EL (cell line): ENCODE results near the gene C1RL.
A peak's percentile ranks its signal among the peaks of the same experiment; 100 is the strongest.

Experiments used
- DNase-seq: peaks from one replicate; pipeline ENCODE4 v3.0.0-alpha.2; 2016

C1RL gene

GRCh38 chr12:7108796-7109571, at the start of gene C1RL:
TSS of gene C1RL (minus strand) at chr12:7109214. CDS start at chr12:7109180, 34 bp downstream.
- DNase-seq, result peak; percentile 82

DNA sequence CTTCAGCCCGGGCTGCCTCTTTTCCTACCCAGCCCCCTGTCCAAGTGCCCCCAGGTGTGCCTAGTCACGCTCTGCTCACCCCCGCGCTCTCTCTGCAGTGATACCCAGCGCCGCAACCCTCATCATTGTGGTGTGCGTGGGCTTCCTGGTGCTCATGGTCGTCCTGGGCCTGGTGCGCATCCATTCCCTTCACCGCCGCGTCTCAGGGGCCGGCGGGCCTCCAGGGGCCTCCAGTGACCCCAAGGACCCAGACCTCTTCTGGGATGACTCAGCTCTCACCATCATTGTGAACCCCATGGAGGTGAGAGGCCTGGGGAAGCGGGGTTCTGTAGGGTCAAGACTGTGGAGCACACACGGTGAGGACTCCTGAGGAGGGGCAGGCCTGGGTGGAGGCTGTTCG, 48.4 kb upstream of the C1RL start:
- no peak for DNase-seq

DNA sequence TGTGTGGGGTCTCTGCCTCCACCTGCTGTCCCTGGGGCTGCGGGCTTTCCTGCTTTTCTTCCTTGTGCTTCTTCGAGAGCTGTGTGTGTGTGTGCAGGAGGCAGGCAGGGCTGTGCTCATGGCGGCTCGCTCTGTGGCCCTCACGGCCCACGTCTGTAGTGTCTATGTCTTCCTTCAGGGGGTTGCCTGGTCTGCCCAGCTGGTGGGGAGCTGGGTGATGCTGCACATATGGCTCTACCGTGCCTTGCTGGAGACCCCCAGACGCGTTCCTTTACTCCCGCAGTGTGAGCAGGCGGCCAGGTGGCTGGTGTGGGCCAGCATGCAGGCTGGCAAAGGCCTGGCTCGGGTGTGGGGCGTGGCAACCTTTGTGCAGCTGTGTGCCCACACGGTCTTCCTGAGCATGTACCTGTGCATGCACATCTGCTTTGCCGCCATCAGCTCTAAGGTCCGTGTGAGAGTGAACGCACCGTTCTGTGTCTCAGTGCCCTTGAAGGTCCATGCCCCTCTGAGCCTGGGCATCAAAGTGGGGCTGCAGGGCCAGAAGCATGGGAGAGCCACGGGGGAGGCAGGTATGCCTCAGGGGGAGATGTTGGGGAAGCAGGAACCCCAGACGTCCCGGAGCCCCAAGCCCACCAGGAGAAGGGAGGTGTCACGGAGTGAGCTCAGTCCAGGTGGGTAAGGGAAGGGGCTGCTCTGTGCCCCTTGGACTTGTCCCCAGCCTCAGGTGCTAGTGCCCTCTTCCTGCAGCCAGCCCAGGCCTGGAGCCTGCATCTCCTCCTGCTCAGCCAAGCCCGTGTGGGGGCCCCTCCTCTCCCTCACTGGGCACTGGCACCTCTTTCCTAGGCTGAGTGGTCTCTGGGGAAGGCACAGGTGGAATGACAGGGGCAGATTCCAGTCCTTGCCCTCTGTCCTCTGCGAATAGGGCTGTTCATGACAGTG, 47.5 kb upstream of the C1RL start:
- DNase-seq, result no peak

GRCh38 chr12:7155471-7156034, 46.5 kb upstream of the C1RL start:
- no peak for DNase-seq

- DNase-seq, result no peak
Observed at GRCh38 chr12:7154901-7155470, 46.0 kb upstream of the C1RL start.

GRCh38 chr12:7154042-7154441, 45.0 kb upstream of the C1RL start:
- no peak for DNase-seq

GRCh38 chr12:7152818-7153217, 43.8 kb upstream of the C1RL start:
- no peak for DNase-seq

GRCh38 chr12:7151532-7151931, 42.5 kb upstream of the C1RL start:
- no peak for DNase-seq

DNA sequence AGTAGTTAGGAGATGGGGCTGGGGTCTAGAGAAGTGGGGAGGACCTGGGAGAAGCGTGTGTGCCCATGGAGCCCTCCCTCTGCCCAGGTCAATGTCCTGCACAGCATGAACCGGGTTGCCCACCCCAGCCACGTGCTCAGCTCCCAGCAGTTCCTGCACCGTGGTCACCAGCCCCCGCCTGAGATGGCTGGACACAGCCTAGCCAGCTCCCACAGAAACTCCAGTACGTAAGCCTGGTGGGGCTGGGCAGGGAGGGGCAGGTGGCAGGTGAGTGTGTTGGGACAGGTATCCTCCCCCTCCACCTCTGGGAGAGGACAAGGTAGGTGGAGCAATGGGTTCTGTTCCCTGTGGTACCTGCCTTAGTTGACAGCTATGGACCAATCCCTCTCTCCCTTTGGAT, 41.8 kb upstream of the C1RL start:
- DNase-seq, result no peak

GRCh38 chr12:7150356-7150755, 41.3 kb upstream of the C1RL start:
- no peak for DNase-seq

DNA sequence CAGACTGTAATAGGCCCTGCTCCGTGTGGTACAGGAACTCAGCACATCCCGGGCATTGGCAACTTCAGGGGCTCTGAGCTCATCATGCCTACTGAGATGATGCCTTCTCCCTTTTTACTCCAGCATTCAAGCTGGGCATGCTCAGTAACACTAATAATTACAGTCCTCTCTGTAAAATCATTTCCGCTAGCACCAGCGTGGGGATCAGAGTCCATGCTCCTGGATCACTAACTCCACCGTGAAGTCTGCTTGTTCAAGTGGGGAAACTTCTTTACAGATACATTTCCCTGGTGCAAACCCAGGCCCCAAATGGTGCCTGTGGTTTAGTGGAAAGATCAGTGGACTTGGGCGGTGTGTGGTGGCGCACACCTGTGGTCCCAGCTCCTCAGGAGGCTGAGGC, 37.9 kb upstream of the C1RL start:
- DNase-seq, result no peak

GRCh38 chr12:7146228-7146627, 37.2 kb upstream of the C1RL start:
- peak; percentile 31 for DNase-seq

DNA sequence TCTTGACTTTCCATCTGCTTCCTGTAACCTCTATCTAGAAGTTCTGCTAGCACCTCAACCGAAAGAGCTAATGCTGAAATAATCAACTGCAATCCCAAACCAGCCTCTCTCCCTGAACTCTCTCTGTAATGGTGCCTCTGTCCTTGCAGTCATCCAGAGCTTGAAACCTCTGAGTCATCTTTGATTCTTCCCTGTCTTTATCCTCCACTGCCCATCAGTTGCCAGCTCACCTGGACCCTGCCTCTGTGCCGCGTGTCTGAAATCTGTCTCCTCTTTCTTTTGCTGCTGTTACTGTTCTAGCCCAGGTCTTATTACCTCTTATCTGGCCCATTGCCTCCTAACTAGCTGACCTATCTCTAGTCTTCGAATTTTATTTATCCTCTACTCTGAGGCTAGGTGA, 36.7 kb upstream of the C1RL start:
- no peak for DNase-seq

- peak; percentile 42 for DNase-seq
Observed at GRCh38 chr12:7144414-7145120, 35.6 kb upstream of the C1RL start.

- DNase-seq, result no peak
Observed at GRCh38 chr12:7143564-7143963, 34.5 kb upstream of the C1RL start.

GRCh38 chr12:7142809-7143465, 33.9 kb upstream of the C1RL start:
- DNase-seq, result no peak

DNA sequence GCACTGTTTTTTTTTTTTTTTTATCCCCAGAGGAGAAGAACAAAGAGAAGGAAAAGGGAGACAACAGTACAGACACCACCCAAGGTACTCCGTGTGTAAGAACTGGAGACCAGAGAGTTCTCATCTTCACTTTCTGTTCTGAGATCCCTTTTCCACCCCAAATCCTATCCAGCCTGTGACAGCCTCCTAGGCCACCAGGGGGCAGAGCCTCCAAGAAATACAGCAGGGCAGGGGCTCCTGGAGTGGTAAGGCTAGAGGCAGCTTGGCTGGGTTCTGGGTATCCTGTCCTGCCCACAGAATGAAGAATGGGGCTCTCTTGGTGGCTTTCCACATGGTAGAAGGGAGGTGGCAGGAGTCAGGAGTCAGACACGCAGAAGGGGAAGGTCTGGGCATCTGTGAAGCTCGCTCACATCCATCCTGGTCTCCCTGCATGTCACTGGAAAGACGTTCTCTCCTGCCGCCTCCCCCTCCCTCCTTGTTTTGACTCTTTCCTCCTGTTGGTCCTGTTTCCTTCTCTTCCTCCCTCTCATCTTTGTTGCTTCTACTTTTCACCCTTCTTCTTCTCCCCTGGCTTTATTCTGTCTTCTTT, 33.1 kb upstream of the C1RL start:
- peak; percentile 56 for DNase-seq

DNA sequence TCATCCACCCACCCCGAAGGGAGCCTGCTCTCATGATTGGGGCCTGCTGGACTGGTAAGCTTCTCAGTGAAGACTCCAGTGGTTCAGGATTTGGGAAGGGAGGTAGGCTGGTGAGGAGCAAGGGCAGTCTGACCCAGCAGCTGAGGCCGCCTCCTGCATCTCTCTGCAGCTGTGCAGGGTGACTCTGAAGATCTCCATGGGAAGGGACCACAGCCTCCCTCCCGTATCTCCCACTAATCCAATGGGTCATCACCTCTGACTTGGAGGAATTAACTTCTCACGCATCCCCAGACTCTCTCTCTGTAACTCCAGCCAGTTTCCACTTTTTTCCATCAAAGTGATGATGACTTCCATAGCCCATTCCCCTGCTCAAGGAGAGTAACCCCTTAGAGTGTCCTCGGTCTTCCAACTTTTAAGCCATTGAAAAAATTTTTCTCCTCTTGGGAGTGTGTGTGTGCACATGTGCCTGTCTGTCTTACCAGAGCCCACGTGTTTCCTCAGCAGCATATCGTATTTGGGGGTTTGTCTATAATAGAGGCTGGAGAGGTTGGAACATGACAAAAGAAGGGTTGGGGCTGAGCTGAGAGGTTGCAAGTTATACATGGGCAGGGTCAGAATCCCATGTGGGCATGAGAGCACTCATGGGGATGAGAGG, 32.5 kb upstream of the C1RL start:
- no peak for DNase-seq

DNA sequence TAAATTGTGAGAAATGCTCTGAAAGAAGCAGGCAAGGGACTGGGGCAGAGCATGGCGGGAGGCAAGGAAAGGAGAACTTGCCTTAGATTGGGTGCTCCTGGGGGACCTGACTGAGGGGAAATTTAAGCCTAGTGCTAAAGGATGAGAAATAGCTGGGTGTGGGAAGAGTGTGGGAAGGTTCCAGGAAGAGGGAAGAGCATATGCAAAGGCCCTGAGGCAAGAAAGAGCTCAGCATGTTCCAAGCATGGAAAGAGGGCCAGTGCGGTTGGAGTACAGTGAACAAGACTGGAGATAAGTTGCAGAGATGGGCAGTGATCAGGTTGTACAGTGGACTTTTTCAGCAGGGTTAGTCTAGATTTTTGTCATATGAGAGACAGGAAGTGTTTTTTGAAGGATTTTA, 30.2 kb upstream of the C1RL start:
- DNase-seq, result no peak

GRCh38 chr12:7137908-7138307, 28.9 kb upstream of the C1RL start:
- no peak for DNase-seq

DNA sequence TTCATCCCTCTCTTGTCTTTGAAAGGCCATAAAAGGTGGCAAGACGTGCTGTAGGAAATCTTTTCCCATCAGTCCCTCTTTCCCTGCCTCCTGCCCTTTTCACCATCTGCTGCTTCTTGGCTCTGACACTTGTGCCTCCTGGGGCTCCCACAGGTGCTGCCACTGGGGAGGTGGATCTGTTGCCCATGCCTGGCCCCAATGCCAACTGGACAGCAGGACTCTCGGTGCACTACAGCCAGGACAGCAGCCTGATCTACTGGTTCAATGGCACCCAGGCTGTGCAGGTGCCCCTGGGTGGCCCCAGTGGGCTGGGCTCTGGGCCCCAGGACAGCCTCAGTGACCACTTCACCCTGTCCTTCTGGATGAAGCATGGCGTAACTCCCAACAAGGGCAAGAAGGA, 27.7 kb upstream of the C1RL start:
- DNase-seq, result no peak
